ENCODE results near the gene CATSPER1.
A peak's percentile ranks its signal among the peaks of the same experiment; 100 is the strongest.

The CATSPER1 gene

GRCh38 chr11:66017321-66017720 is 9.0 kb downstream of the CATSPER1 start:
- no peak overlapping the region for H3K4me3 ChIP-seq (ENCODE audit: low read length)
- TF ChIP-seq CTCF (conservative IDR thresholded peaks at IDR 0.05; ENCODE audit: low read depth, low read length): no peak
- DNase-seq (ENCODE audit: low read depth): no peak

GRCh38 chr11:66016793-66017177 is 9.5 kb downstream of the CATSPER1 start:
- H3K4me3 ChIP-seq (ENCODE audit: low read length): no peak overlapping the region
- no peak for TF ChIP-seq CTCF (conservative IDR thresholded peaks at IDR 0.05; ENCODE audit: low read depth, low read length)
- no peak for DNase-seq (ENCODE audit: low read depth)

GRCh38 chr11:66015936-66016792 is 10.1 kb downstream of the CATSPER1 start:
- H3K4me3 ChIP-seq (ENCODE audit: low read length): no peak overlapping the region
- TF ChIP-seq CTCF (conservative IDR thresholded peaks at IDR 0.05; ENCODE audit: low read depth, low read length): no peak
- no peak for DNase-seq (ENCODE audit: low read depth)

GRCh38 chr11:66015454-66015881 is 10.8 kb downstream of the CATSPER1 start:
- H3K4me3 ChIP-seq (ENCODE audit: low read length): no peak overlapping the region
- TF ChIP-seq CTCF (conservative IDR thresholded peaks at IDR 0.05; ENCODE audit: low read depth, low read length): no peak
- peak; percentile 27 for DNase-seq (ENCODE audit: low read depth)

GRCh38 chr11:66014804-66015453 is 11.3 kb downstream of the CATSPER1 start:
- no peak for DNase-seq (ENCODE audit: low read depth)
- TF ChIP-seq CTCF (conservative IDR thresholded peaks at IDR 0.05; ENCODE audit: low read depth, low read length): no peak
- H3K4me3 ChIP-seq (ENCODE audit: low read length): no peak overlapping the region

GRCh38 chr11:66013762-66014100 is 12.5 kb downstream of the CATSPER1 start:
- no peak overlapping the region for H3K4me3 ChIP-seq (ENCODE audit: low read length)
- TF ChIP-seq CTCF (conservative IDR thresholded peaks at IDR 0.05; ENCODE audit: low read depth, low read length): no peak
- DNase-seq (ENCODE audit: low read depth): no peak
